MG63 (cell line): ENCODE measurements around the gene PTPN18. TPM values are rescaled to one million over a fixed set of nuclear protein-coding genes. Genes with fewer than 3 reads are reported as not detected.

Experiments
- DNase-seq: peaks from one replicate; pipeline ENCODE4 v3.0.0-alpha.2; 2020
- H3K27me3 ChIP-seq: fragments of 250-450 bp; sonication (Bioruptor Pico); 2 replicates; pipeline ENCODE4 v1.5.1; 2020; ENCODE audit warnings: mild to moderate bottlenecking, moderate library complexity
- H3K36me3 ChIP-seq: fragments of 250-450 bp; sonication (Bioruptor Pico); 2 replicates; pipeline ENCODE4 v1.5.1; 2020; ENCODE audit warnings: mild to moderate bottlenecking, moderate library complexity
- H3K4me3 ChIP-seq: fragments of 250-450 bp; sonication (Bioruptor Pico); 2 replicates; pipeline ENCODE4 v1.5.1; 2020; ENCODE audit warnings: mild to moderate bottlenecking, moderate library complexity
- H3K9me3 ChIP-seq: fragments of 250-450 bp; sonication (Bioruptor Pico); 2 replicates; pipeline ENCODE4 v1.5.1; 2020; ENCODE audit warnings: mild to moderate bottlenecking, moderate library complexity
- total RNA-seq: library from RNA; depleted of rRNA; stranded (reverse); fragments of >200 nt; shearing (Covaris generic); gene quantifications from 2 replicates; pipeline ENCODE4 v1.2.3, GENCODE V29; 2014; ENCODE audit warnings: low replicate concordance

Gene PTPN18
- total RNA-seq, 1 experiment from 2014 or later = 8.4 TPM

DNA sequence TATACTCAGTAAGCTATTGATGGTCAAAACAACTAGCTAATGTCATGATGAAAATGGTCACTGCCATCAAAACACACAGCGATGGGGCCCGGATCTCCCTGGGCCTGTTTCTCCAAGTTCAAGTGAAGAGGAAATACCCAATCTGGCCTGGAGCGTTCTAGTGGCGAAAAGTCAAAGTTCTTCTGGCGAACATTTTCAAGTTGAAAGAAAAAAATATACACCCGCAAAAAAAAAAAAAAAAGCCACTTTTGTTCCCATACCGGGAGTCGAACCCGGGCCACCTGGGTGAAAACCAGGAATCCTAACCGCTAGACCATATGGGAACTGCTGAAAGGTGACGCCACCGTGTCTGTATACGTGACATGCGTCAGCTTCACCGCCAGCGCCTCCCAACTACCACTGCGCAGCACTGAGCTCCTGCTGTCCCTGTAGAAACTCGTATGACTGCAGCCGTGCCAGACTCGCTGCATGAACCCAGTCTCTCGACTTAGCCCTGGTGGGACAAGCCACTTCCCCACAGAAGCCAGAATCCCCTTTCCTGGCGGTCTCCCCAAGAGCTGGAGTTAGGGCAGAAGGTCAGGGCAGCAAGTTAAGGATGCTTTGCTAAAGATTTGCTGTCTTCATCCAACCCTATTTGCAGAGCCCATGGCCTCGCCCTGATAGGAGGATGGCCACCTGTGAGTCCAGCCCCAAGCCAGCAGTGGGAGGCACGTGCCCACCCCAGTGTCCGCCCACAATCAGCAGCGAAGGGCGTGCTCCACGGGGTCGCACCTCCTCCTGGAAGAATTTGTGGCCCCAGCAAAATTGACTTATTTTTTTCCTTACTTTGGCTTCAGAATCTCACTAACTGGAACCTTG lies 18.8 kb upstream of the PTPN18 start:
- no peak for DNase-seq
- H3K36me3 ChIP-seq = no peaks in the 10 kb centered on the region
- no peaks in the 10 kb centered on the region for H3K27me3 ChIP-seq
- no peak overlapping the region for H3K4me3 ChIP-seq
- H3K9me3 ChIP-seq = no peaks in the 10 kb centered on the region

DNA sequence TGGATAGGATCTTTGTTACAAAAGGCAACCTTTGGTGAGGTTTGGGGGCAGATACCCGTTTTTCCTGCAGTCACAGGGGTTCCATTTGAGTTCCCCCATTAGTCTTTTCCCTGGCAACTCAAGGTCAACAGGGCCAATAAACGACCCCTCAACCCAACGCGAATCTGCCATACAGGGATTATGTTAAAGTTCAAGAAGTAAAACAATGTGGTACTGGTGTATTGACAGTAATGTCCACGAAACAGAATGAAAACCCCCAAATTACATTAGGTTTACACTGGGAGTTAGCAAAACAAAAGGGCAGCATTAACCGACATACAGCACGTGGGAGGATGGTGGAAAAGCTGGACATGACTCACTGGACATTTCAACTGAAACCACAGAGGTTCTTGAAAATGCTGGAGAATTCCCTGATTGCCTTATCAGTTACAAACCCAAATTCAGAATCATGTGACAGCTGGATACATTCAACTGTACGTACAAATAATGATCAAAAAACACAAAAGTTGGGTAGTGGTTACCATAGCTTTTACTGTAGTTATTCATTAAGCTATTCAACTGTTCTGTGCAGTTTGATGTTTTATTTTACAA lies 18.0 kb upstream of the PTPN18 start:
- Histone ChIP-seq H3K27me3 (no peaks in the 10 kb centered on the region), H3K9me3 (no peaks in the 10 kb centered on the region), H3K36me3 (no peaks in the 10 kb centered on the region), H3K4me3 (no peak overlapping the region)
- DNase-seq = no peak

DNA sequence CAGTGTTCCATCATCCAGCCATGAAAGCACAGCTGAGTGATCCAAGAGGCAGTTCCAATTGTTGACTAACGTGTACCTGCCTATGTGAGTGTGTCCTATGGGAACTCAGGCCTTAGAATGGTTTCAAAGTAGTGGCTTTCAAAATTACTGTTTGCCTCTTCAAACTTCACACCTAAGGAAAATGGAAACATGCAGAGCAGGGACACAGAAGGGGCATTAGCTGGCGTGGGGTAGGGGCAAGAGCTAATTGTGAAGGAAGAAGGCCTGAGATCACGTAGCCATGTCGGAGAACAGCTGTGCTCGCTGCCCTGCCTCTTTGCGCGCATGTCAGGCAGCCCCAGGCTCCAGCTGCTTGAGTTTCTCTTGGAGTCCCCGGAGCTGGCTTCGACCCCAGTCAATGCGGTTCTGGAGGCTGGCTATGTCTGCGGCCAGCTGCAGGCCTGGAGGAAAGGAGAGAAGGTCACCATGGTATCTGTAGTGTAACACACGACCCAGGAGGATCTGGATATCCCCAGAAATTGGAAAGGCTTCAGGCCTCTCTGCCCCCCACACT lies 17.0 kb upstream of the PTPN18 start:
- DNase-seq = no peak
- Histone ChIP-seq H3K27me3 (no peaks in the 10 kb centered on the region), H3K36me3 (peaks cover 3% of the 10 kb centered on the region), H3K4me3 (no peak overlapping the region), H3K9me3 (no peaks in the 10 kb centered on the region)

DNA sequence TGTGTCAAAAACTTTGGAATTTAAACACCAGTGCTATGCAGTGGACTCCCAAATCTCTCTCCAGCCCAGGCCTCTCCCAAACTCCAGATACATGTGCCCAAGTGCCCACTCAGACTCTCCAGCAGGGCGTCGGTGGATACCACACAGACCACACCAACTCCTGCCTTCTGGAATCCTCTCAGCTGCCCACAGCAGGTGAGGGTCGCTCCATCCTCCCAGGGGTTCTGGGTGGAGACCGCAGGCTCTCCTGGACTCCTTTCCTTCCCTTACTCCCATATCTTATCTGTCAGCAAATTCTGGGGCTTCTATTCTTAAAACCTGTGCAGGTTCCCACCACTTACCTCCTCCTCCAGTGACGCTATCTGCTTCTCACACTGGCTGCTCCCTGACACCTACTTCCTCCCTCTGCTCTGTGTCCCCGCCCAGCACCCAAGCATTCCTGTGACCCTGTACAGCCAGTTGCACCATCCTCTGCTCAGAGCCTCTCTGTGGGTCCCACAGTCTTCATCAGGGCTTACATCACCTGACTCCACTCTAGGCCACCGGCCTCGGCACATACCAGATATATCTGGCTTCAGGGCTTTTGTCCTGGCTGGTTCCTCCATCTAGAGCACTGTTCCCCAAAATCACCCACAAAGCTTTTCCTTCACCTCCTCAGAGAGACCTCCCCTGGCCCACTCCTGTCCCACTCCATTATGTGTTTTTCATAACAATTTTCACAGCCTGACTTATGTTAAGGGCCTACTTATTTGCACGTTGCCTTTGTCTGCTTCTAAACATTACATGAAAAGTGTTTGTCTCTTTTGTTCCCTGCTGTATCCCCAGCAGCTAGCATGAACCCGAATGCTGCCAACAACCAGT lies 15.7 kb upstream of the PTPN18 start:
- DNase-seq = no peak
- H3K4me3 ChIP-seq = no peak overlapping the region
- no peaks in the 10 kb centered on the region for H3K9me3 ChIP-seq
- no peaks in the 10 kb centered on the region for H3K27me3 ChIP-seq
- peaks cover 15% of the 10 kb centered on the region for H3K36me3 ChIP-seq

DNA sequence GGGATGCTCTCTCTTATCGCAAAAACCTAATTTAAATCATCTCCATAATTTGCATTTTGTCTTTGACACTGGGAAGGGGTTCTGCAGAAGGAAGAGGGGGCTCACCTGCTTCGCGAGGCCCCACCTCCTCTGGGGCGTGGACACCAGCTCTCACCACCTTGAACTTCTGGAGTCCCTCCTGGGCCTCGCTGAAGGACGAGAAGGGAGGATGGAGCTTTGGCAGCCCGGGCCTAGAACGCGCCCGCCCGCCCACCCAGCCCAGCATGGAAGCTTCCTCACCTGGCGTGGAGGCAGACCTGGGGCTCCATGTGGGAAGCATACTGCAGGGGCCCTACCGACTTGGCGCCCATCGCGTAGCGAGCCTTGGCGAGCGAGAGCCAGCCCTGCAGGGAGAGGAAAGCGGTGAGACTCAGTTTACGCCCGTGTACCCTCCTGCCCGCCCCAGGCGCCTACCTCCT lies 14.3 kb upstream of the PTPN18 start:
- no peak for DNase-seq
- peaks cover 30% of the 10 kb centered on the region for H3K36me3 ChIP-seq
- H3K27me3 ChIP-seq = no peaks in the 10 kb centered on the region
- H3K4me3 ChIP-seq = peak overlapping the region; percentile 75
- H3K9me3 ChIP-seq = no peaks in the 10 kb centered on the region

DNA sequence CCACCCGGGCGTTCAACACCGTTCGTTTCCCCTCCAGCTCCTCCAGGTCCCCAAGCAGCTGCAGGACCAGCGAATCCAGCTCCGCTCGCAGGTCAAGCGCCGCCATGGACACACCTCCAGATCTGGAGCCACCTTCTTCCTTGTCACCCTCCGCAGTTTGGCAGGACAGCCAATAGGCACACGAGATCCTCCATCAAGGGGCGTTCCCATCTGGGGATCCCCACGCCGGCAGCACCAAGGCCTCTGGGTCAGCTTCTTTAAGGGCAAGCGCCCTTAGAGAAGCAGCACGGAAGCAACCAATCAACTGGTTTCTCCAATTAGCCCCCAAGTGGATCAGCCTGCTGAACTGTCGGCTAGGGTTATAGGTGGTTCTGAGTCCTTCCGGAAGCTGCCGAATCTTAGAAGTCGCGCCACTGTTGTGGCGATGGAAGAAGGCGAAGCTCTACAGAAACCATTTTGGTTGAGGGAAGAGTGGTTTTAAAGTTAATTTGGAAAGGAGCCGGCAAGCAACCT lies 13.8 kb upstream of the PTPN18 start:
- DNase-seq = peak; percentile 85
- Histone ChIP-seq H3K9me3 (no peaks in the 10 kb centered on the region), H3K27me3 (no peaks in the 10 kb centered on the region), H3K4me3 (peak overlapping the region; percentile 75), H3K36me3 (peaks cover 35% of the 10 kb centered on the region)

DNA sequence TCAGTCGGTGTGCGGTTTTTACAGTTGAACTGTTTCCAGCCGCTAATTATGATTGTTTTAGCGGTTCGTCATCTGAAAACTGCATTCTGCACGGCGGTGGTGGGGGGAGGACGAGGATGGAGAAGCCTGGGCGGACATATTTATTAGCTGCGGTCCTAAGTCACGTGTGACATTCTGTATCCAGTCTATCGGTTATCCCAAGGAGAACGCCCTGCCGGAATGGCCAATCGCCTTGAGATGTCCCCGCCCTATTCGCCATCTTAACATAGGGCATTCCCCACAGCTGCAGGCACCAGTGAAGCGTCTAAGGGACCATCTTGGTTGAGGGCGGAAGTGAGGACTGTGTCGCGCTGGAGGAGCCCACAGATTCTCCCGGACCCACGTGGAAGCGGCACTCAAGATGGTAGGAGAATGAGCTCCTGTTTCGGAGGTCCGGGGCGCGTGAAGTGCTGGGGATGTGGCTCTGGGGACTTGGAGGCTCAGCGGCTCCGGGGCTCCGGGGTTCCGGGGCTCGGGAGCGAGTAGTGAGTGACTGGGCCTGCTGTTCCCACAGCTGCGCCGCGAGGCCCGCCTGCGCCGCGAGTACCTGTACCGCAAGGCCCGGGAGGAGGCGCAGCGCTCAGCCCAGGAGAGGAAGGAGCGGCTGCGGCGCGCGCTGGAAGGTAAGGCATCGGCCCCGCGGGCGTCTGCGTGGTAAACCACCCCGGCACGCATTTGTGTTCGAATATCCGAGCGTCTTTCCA lies 13.2 kb upstream of the PTPN18 start, which contains the start of gene IMP4:
TSS of gene IMP4 (plus strand) at position 365 of the 743 bp plus-strand sequence. CDS start at position 401, 36 bp downstream.
- peaks cover 41% of the 10 kb centered on the region for H3K36me3 ChIP-seq
- peak; percentile 97 for DNase-seq
- peak within 1 kb of the TSS; percentile 75 for H3K4me3 ChIP-seq
- no peaks in the 10 kb centered on the region for H3K27me3 ChIP-seq
- H3K9me3 ChIP-seq = no peaks in the 10 kb centered on the region

DNA sequence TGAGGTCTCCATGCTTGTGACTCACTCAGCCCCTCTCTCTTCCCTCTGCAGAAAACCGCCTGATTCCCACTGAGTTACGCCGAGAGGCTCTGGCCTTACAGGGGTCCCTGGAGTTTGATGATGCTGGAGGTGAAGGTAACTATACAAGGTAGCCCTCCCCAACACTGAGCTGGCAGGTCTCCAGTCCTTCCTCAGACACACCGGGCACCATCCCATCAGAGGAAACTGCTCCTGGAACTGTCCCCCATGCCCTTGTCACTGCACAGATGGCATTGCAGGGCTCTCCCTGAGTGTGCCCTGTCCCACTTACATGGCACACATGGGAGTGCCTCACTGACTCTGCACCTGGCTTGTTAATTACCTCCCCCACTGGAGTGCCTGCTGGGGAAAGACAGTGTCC lies 11.3 kb upstream of the PTPN18 start:
- Histone ChIP-seq H3K27me3 (no peaks in the 10 kb centered on the region), H3K9me3 (no peaks in the 10 kb centered on the region), H3K36me3 (peaks cover 49% of the 10 kb centered on the region), H3K4me3 (no peak overlapping the region)
- no peak for DNase-seq

DNA sequence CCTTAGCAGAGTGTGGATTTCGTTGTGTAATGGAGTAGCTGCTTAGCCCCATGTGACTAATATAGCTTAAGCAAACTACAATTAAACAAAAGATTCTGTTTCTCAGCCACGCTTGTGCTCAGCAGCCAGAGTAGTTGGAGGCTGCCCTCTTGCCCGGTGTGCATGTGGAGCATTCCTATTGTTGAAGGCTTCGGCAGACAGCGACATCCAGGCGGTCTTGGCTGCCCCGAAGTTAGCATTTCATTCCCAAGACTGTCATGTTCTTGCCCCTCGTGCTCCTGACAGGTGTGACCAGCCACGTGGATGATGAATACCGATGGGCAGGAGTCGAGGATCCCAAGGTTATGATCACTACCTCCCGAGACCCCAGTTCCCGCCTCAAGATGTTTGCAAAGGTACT lies 10.8 kb upstream of the PTPN18 start:
- H3K27me3 ChIP-seq = no peaks in the 10 kb centered on the region
- H3K36me3 ChIP-seq = peaks cover 49% of the 10 kb centered on the region

DNA sequence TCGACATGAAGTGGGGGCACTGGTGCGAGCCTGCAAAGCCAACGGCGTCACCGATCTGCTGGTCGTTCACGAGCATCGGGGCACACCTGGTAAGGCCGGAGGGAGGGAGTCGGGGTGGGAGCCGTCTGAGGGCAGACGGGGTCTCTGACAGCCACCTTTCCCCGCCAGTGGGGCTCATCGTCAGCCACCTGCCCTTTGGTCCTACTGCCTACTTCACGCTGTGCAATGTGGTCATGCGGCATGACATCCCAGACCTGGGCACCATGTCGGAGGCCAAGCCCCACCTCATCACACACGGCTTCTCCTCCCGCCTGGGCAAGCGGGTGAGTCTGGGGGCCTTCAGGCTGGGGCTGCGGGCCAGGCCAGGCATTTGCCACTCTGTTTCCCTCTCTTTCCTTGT lies 10.2 kb upstream of the PTPN18 start:
- H3K4me3 ChIP-seq = no peak overlapping the region
- H3K27me3 ChIP-seq = no peaks in the 10 kb centered on the region; the same call in 1 of the 2 replicates
- peaks cover 49% of the 10 kb centered on the region for H3K36me3 ChIP-seq
- no peaks in the 10 kb centered on the region for H3K9me3 ChIP-seq
- no peak for DNase-seq

More for the DNA sequence above, 10.8 kb upstream of the PTPN18 start:
- no peaks in the 10 kb centered on the region for H3K9me3 ChIP-seq
- H3K4me3 ChIP-seq = no peak overlapping the region
- DNase-seq = no peak

DNA sequence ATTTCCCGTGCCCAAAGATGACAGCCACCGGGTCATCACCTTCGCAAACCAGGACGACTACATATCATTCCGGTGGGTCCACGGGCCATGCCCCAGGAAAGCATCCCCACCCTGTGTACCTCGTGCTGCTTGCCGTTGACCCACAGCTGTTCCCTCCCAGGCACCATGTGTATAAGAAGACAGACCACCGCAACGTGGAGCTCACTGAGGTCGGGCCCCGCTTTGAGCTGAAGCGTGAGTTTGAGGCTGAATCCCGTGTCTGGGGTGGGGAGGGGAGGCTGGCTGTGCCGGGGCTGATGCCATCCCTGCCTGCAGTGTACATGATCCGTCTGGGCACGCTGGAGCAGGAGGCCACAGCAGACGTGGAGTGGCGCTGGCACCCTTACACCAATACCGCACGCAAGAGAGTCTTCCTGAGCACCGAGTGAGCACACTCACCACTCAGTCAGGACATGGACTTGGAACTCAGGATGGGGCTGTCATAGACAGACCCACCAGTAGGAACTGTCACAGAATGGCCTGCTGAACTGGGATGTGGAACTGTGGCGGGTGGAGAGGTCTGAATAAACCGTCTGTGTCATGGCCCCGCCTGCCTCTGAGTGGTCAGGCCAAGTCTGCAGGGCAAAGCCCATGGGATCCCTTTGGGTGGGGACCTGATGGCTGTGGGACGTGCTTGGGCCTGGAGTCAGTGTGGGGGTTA lies 9.7 kb upstream of the PTPN18 start:
- Histone ChIP-seq H3K4me3 (no peak overlapping the region), H3K36me3 (peaks cover 49% of the 10 kb centered on the region), H3K9me3 (no peaks in the 10 kb centered on the region), H3K27me3 (no peaks in the 10 kb centered on the region; the same call in 1 of the 2 replicates)
- no peak for DNase-seq

DNA sequence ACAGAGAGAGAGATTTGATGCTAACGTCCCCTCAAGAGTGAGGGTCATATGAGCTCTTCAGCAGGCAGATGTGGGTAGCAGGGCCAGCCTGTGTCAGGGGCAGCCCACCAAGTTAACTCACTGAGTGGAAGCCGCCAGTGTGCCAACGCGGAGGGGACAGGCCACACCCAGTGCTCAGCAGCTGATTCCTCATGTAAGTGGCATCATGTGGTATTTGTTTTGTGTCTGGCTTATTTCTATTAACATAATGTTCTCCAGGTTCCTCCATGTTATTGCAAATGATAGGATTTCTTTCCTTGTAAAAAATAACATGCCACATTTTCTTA lies 9.2 kb upstream of the PTPN18 start:
- Histone ChIP-seq H3K36me3 (peaks cover 49% of the 10 kb centered on the region), H3K27me3 (no peaks in the 10 kb centered on the region; the same call in 1 of the 2 replicates), H3K9me3 (no peaks in the 10 kb centered on the region), H3K4me3 (no peak overlapping the region)
- no peak for DNase-seq

DNA sequence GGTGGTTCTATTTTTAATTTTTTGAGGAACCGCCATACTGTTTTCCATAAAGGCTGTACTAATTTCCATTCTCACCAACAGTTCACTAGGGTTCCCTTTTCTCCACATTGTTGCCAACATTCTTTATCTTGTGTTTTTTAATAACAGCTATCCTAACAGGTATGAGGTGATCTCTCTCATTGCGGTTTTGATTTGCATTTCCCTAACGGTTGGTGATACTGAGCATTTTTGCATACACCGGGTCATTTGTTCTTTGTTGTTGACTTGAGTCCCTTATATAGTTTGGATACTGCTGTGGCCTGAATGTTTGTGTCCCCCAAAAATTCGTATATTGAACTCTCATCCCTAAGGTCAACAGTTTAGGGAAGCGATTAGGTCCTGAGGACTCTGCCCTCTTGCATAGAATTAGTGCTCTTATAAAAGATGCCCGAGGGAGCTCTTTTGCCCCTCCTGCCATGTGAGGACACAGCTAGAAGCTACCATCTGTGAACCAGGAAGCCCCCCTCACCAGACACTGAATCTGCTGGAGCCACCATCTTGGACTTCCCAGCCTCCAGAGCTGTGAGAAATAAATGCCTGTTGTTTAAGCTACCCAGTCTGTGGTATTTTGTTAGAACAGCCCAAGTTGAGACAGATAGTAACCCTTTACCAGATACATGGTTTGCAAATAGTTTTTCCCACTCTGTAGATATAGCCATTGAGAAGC lies 8.5 kb upstream of the PTPN18 start:
- Histone ChIP-seq H3K4me3 (no peak overlapping the region), H3K36me3 (peaks cover 49% of the 10 kb centered on the region), H3K27me3 (no peaks in the 10 kb centered on the region; the same call in 1 of the 2 replicates), H3K9me3 (no peaks in the 10 kb centered on the region)
- no peak for DNase-seq

DNA sequence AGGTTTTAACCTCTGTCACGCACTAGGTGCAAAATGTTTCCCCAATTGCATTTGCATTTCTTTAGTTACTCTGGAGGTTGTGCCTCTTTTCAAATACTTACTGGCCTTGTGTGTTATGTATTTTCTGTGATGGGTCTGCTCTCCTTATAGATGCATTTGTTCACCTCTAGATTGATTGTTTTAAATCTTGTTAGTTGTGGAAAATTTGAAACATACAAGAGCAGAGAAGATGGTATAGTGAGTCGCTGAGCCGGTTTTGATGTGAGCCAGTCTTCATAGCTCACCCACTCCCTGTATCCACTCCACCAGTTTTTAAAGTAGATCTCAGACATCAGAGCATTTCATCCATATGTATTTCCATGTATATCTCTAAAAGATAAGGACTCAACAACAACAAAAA lies 6.7 kb upstream of the PTPN18 start:
- DNase-seq = no peak
- H3K9me3 ChIP-seq = no peaks in the 10 kb centered on the region
- no peak overlapping the region for H3K4me3 ChIP-seq
- H3K27me3 ChIP-seq = no peaks in the 10 kb centered on the region; the same call in 1 of the 2 replicates
- H3K36me3 ChIP-seq = peaks cover 43% of the 10 kb centered on the region

DNA sequence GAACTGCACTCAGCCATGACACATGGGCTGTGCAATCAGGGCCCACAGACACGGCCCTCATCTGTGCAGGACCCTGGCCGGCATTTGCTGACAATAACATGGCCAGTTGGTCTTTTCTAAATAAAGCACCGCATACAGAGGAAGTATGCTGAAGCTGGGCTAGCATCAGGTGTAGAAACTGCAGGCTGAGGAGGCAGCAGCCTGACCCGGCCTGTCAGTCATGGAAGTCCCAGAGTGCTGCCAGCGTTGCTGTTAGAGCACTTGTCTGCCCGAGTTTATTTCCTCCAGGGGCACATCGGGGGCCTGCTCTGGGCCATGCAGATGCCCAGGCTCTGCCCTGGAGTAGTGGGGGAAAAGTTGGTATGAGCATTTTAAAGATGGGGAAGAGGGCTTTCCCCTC lies 4.1 kb upstream of the PTPN18 start:
- DNase-seq = no peak
- H3K4me3 ChIP-seq = no peak overlapping the region
- H3K36me3 ChIP-seq = peaks cover 18% of the 10 kb centered on the region
- no peaks in the 10 kb centered on the region; the same call in 1 of the 2 replicates for H3K27me3 ChIP-seq
- H3K9me3 ChIP-seq = no peaks in the 10 kb centered on the region
